Measurements from ENCODE around the gene LSM12. TPM values are rescaled to one million over a fixed set of nuclear protein-coding genes. Genes with fewer than 3 reads are reported as not detected.
"Not testable (repeated sequence)": the region's sequence is repeated elsewhere in the genome, so short reads cannot be mapped to it uniquely, and the experiment has no call there.

Gene LSM12
- total RNA-seq, 1 experiment from 2014 or later: 128 TPM

GRCh38 chr17:43998552-43998951 is 67.9 kb downstream of the LSM12 start:
- no peak overlapping the region for H3K4me3 Mint-ChIP-seq
- H3K9me3 Mint-ChIP-seq: no peaks in the 10 kb centered on the region
- no peaks in the 10 kb centered on the region for H4K20me1 ChIP-seq (ENCODE audit: control insufficient read depth, insufficient read depth, insufficient read length)
- H4K8ac ChIP-seq (replicated peaks; ENCODE audit: insufficient read length, low read depth, low read length): no peak overlapping the region
- no peak overlapping the region for H3K4ac ChIP-seq (ENCODE audit: low read depth, low read length)
- no peak overlapping the region for H2AFZ ChIP-seq (ENCODE audit: low read length)
- no peak overlapping the region for H2BK5ac ChIP-seq (ENCODE audit: insufficient read length, low read length)
- no peak overlapping the region for H3K23ac ChIP-seq (ENCODE audit: insufficient read length, low read depth, low read length)
- no peak overlapping the region for H3K27ac ChIP-seq (ENCODE audit: insufficient read length, low read depth, low read length)
- H4K5ac ChIP-seq (ENCODE audit: insufficient read length, low read depth, low read length): no peak overlapping the region
- no peak overlapping the region for H3K9ac ChIP-seq (ENCODE audit: extremely low read depth, insufficient read length, low read length)
- peaks cover 6% of the 10 kb centered on the region for H3K23me2 ChIP-seq (ENCODE audit: insufficient read length, low read depth, low read length, poor library complexity, severe bottlenecking)
- H3K4me1 ChIP-seq (ENCODE audit: insufficient read depth, low read length): no peaks in the 10 kb centered on the region
- no peaks in the 10 kb centered on the region for H3K79me1 ChIP-seq (ENCODE audit: insufficient read depth, low read depth, low read length, poor library complexity, severe bottlenecking)
- no peak for DNase-seq
- TF ChIP-seq CTCF (conservative IDR thresholded peaks at IDR 0.05): no peak
- H3T11ph ChIP-seq (ENCODE audit: low read length): no peak overlapping the region
- no peak overlapping the region for H2BK120ac ChIP-seq (ENCODE audit: low read depth, low read length, poor library complexity, severe bottlenecking)
- peaks cover 3 to 11% of the 10 kb centered on the region in 2 experiments; a peak in 3 of 4 replicates for H3K4me1 Mint-ChIP-seq
- H3K27ac Mint-ChIP-seq: no peak overlapping the region; a peak in 1 of 7 replicates
- no peak overlapping the region for H2BK12ac ChIP-seq (ENCODE audit: insufficient read length, low read depth, low read length)
- H3K27me3 Mint-ChIP-seq (ENCODE audit: low read depth): peaks cover 30% of the 10 kb centered on the region
- no peak overlapping the region for H3K4me2 ChIP-seq (ENCODE audit: insufficient read depth, insufficient read length, low read length)
- no peak overlapping the region for H2BK15ac ChIP-seq (ENCODE audit: low read depth, low read length)
- no peaks in the 10 kb centered on the region for H3K36me3 Mint-ChIP-seq (ENCODE audit: insufficient read depth in 1 of 3, low read depth in 3 of 3)
- no peak overlapping the region for H3K14ac ChIP-seq (ENCODE audit: insufficient read depth, low read length)
- H3K18ac ChIP-seq (ENCODE audit: insufficient read length, low read depth, low read length): no peak overlapping the region
- H2AK5ac ChIP-seq (ENCODE audit: insufficient read length, low read length): no peak overlapping the region
- H3K56ac ChIP-seq (ENCODE audit: insufficient read length, low read depth, low read length): no peak overlapping the region
- H4K91ac ChIP-seq (ENCODE audit: insufficient read length, low read depth, low read length): no peak overlapping the region
- no peaks in the 10 kb centered on the region for H3K9me3 ChIP-seq (ENCODE audit: control insufficient read depth, low read depth, low read length)
- no peaks in the 10 kb centered on the region for H3K79me2 ChIP-seq (ENCODE audit: insufficient read depth, low read length)
- H2BK20ac ChIP-seq (ENCODE audit: low read depth, low read length, poor library complexity, severe bottlenecking): no peak overlapping the region
- no peaks in the 10 kb centered on the region for H3K27me3 ChIP-seq (ENCODE audit: insufficient read depth, low read length)
- no CpG with 5 or more reads among the region's 3 CpGs for WGBS (ENCODE audit: extremely low coverage, insufficient read length, low lambda C conversion rate)

DNA sequence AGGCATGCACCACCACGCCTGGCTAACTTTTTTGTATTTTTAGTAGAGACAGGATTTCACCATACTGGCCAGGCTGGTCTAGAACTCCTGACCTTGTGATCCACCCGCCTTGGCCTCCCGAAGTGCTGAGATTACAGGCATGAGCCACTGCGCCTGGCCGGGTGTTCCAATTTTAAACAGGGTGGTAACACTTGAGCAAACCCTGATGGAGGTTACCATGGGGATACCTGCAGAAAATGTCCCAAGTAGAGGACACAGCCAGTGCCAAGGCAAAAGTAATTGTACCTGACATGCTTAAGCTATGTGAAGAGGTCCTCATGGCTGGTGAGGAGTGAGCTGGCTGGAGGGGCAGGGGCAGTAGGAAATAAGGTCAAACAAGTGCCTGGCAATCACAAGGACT is 69.3 kb downstream of the LSM12 start:
- not testable (repeated sequence) for H3K27me3 ChIP-seq (ENCODE audit: insufficient read depth, low read length); H3T11ph ChIP-seq (ENCODE audit: low read length); H2AFZ ChIP-seq (ENCODE audit: low read length); H2BK120ac ChIP-seq (ENCODE audit: low read depth, low read length, poor library complexity, severe bottlenecking); H3K36me3 Mint-ChIP-seq (ENCODE audit: insufficient read depth in 1 of 3, low read depth in 3 of 3); H4K91ac ChIP-seq (ENCODE audit: insufficient read length, low read depth, low read length); H3K23ac ChIP-seq (ENCODE audit: insufficient read length, low read depth, low read length); H3K4me3 Mint-ChIP-seq; H3K4ac ChIP-seq (ENCODE audit: low read depth, low read length); H3K9ac ChIP-seq (ENCODE audit: extremely low read depth, insufficient read length, low read length); H2BK5ac ChIP-seq (ENCODE audit: insufficient read length, low read length); H2AK5ac ChIP-seq (ENCODE audit: insufficient read length, low read length); H3K27ac ChIP-seq (ENCODE audit: insufficient read length, low read depth, low read length); H3K23me2 ChIP-seq (ENCODE audit: insufficient read length, low read depth, low read length, poor library complexity, severe bottlenecking); H3K79me2 ChIP-seq (ENCODE audit: insufficient read depth, low read length); H3K4me1 ChIP-seq (ENCODE audit: insufficient read depth, low read length); H3K14ac ChIP-seq (ENCODE audit: insufficient read depth, low read length); H3K9me3 Mint-ChIP-seq; H3K27ac Mint-ChIP-seq; H2BK15ac ChIP-seq (ENCODE audit: low read depth, low read length); H4K5ac ChIP-seq (ENCODE audit: insufficient read length, low read depth, low read length); H4K8ac ChIP-seq (replicated peaks; ENCODE audit: insufficient read length, low read depth, low read length); H4K20me1 ChIP-seq (ENCODE audit: control insufficient read depth, insufficient read depth, insufficient read length); H3K4me2 ChIP-seq (ENCODE audit: insufficient read depth, insufficient read length, low read length); DNase-seq; H2BK20ac ChIP-seq (ENCODE audit: low read depth, low read length, poor library complexity, severe bottlenecking); H3K79me1 ChIP-seq (ENCODE audit: insufficient read depth, low read depth, low read length, poor library complexity, severe bottlenecking); H3K18ac ChIP-seq (ENCODE audit: insufficient read length, low read depth, low read length); H3K9me3 ChIP-seq (ENCODE audit: control insufficient read depth, low read depth, low read length); H3K56ac ChIP-seq (ENCODE audit: insufficient read length, low read depth, low read length); H2BK12ac ChIP-seq (ENCODE audit: insufficient read length, low read depth, low read length)
- no CpG with 5 or more reads among the region's 5 CpGs for WGBS (ENCODE audit: extremely low coverage, insufficient read length, low lambda C conversion rate)
- Mint-ChIP-seq H3K4me1 (peaks cover 3 to 11% of the 10 kb centered on the region in 2 experiments; a peak in 3 of 4 replicates), H3K27me3 (ENCODE audit: low read depth) (peaks cover 26% of the 10 kb centered on the region)

Measured in H9 (cell line).